Panc1 (cell line): Measurements from ENCODE around the gene JMJD4.

Experiments
- SIN3A ChIP-seq: IDR thresholded peaks from 2 replicates; pipeline ENCODE4 v1.6.1; 2012; ENCODE audit warnings: low read depth, mild to moderate bottlenecking, low read length, moderate library complexity, borderline replicate concordance; ENCODE audit not compliant: insufficient read depth
- TF ChIP-seq, protein P1 (sequence below): fragments of 450-650 bp; IDR thresholded peaks from 2 replicates; pipeline ENCODE4 v1.5.1; 2017; ENCODE audit warnings: mild to moderate bottlenecking

DNA sequence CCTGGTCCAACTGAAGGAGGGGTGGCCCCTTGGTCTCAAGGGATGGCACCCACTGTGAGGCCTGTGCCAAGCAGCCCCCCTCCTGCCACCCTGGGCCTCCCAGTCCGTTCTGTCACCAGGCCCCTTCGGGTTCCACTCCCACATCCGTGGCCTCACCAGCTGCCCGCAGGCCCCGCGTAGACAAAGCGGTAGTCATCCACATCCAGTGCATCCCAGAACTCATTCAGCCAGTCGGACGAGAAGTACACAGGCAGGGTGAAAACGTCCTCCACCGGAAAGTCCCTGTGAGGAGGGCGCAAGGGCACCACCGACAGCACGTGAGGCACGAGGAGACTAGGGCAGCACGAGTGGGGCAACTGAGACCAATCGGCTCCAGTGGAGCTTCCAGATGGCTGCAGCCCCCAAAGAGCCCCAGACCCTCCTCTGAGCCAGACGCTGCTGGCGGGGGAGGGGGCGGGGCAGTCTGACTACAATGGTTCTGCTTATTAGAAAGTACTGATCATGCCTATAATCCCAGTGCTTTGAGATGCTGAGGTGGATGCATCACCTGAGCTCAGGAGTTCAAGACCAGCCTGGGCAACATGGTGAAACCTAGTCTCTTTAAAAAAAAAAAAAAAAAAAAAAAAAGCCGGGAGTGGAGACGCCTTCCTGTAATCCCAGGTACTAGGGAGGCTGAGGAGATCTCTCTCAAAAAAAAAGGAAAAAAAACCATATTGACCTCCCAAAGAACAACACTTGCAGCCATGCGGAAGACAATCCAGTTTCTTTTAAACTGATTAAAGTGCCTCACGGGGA, 1.2 kb downstream of the JMJD4 start:
- TF ChIP-seq, protein P1, sequence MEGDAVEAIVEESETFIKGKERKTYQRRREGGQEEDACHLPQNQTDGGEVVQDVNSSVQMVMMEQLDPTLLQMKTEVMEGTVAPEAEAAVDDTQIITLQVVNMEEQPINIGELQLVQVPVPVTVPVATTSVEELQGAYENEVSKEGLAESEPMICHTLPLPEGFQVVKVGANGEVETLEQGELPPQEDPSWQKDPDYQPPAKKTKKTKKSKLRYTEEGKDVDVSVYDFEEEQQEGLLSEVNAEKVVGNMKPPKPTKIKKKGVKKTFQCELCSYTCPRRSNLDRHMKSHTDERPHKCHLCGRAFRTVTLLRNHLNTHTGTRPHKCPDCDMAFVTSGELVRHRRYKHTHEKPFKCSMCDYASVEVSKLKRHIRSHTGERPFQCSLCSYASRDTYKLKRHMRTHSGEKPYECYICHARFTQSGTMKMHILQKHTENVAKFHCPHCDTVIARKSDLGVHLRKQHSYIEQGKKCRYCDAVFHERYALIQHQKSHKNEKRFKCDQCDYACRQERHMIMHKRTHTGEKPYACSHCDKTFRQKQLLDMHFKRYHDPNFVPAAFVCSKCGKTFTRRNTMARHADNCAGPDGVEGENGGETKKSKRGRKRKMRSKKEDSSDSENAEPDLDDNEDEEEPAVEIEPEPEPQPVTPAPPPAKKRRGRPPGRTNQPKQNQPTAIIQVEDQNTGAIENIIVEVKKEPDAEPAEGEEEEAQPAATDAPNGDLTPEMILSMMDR: no peak
- no peak for TF ChIP-seq SIN3A
